CD1c-positive myeloid dendritic cell (primary cell): ENCODE measurements around the gene PPT2.
A peak's percentile ranks its signal among the peaks of the same experiment; 100 is the strongest.
"Not testable (repeated sequence)": the region's sequence is repeated elsewhere in the genome, so short reads cannot be mapped to it uniquely, and the experiment has no call there.

Experiments
- DNase-seq: peaks from one replicate; pipeline ENCODE4 v3.0.0-alpha.2; 2016; ENCODE audit errors: extremely low spot score

The PPT2 gene

DNA sequence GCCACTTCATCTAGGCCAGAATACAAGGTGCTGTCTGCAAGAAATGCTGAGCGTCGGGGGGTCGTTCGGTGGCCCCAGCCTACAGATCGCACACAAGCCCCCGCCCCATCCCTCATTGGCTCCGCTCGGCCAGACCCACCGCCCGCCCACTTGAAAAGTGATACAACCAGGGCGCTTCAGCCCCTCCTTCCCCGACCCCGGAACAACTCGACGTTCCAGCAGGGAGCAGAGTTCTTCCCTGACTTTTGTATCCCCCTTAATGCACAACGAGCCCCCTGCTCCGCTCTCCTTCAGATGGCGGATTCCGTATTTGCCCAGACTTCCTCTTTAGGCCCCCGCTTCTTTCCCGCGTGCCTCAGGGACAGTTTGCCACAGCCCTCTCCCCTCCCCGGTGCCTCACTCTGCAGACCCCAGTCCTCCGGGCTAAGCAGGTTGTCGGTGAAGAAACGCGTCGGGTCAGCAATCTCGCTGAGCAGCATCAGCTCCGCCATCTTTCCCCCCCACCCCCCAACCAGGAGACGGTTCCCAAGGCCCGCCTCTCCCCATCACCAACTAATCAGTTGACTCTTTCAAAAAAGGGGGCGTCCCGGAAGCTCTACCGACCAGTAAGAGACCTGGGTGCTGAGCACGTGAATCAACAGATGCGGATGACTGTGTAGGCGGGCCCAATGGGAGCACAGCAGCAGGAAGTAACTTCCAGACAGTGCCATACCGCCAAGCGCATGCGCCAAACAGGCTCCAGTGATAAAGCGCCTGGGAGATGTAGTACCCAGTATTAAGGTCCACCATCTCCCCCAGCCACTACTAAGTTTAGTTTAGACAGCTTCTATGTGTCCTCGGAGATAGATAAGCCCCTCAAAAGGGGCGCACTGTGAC lies 26.0 kb upstream of the PPT2 start, which contains the start of gene ATF6B:
TSS of gene ATF6B (minus strand) at position 530 of the 876 bp plus-strand sequence. CDS start at position 491, 39 bp downstream.
- DNase-seq, result peak; percentile 100

DNA sequence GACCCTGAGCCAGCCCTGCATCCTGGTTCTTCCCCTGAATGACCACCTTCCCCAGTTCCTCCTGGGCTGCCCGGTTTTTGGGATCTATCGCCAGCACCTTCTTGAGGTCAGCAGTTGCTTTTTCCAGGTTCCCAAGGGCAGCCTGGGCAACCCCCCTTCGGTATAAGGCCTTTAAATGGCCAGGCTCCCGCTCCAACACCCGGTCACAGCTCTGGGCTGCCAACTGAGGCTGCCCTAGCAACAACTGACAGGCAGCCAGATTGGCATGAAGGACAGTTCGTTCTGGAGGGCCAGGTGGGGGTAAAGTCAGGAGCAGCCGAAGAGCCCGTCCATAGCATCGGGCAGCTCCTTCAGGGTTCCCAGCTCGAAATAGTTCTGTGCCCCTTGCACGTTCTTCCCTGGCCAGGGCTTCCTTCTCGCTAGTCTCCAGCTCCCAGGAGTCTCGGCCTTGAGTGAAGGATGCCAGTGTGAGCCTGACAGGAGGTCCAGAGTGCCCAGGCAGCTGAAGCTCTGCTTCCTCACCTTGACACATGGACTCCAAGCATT lies 25.1 kb upstream of the PPT2 start:
- DNase-seq, result no peak

DNA sequence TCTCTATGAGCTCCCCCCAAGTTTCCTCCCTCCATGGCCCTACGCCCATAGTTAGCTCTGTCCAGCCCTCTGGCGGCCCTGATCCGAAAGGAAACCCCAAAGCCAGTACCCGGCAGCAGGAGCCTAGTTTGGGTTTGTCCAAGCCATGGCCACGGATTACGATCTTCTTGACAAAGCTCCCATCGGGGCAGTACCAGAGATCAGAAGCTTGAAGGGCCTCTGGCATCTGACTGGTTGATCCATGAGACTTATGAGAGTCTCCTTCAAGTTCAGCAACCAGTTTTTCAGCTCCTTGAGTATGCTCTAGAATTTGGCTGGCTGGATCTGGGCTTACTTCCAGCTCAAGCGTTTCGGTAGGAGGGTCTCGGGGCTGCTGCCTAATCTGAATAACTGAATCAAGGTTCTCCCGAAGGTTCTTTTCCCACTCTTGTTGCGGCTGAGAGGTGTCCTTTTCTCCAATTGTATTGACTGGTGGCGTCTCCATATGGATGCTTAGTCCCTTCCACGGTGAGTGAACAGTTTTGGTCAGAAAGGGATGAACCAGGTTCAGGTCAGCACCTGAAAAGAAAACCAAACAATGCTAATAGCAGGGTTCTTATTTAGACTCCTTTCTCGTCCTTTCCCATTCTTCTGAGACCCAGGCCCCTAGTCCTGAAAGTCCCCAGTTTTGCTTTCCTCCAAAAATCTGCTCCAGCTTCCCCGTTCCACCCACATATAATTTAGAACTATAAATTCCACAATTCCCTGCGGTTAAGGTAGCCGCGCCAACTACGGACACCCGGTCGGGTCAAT lies 24.4 kb upstream of the PPT2 start:
- no peak for DNase-seq

GRCh38 chr6:32131439-32131948 lies 22.4 kb upstream of the PPT2 start:
- DNase-seq, result no peak

DNA sequence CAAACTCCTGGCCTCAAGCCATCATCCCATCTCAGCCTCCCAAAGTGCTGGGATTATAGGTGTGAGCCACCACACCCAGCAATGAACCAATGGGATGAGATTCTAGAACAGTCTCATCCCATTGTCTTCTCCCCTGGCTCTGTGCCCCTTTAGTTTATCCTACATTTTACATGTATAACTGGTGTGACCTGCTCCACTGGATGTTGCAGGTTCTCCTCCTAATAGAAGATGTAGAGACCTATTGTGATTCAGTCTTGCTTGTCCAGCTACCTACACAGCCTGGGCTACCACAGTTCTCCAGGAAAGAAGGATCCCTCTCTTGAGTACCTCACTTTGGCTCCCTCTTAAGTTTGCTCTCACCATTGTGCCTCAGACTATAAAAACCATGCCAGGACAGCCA lies 21.8 kb upstream of the PPT2 start:
- no peak for DNase-seq

GRCh38 chr6:32133786-32134185 lies 20.2 kb upstream of the PPT2 start:
- DNase-seq, result no peak

DNA sequence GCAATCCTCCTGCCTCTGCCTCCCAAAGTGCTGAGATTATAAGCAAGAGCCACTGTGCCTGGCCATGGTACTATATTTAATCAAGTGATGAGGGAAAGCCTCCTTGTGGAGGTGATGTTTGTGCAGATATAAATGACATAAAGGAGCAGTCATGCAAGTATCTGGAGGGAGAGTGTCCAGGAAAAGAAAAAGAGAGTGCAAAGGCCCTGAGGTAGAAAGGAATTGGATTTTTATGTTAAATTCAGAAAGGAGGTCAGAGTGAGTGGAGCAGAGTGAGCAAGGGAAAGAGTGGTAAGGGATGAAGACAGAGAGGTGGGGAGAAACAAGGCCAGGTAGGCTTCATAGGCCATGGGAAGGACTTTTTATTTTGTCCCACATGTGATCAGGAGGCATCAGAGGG lies 16.5 kb upstream of the PPT2 start:
- no peak for DNase-seq

GRCh38 chr6:32139590-32139989 lies 14.4 kb upstream of the PPT2 start:
- no peak for DNase-seq

DNA sequence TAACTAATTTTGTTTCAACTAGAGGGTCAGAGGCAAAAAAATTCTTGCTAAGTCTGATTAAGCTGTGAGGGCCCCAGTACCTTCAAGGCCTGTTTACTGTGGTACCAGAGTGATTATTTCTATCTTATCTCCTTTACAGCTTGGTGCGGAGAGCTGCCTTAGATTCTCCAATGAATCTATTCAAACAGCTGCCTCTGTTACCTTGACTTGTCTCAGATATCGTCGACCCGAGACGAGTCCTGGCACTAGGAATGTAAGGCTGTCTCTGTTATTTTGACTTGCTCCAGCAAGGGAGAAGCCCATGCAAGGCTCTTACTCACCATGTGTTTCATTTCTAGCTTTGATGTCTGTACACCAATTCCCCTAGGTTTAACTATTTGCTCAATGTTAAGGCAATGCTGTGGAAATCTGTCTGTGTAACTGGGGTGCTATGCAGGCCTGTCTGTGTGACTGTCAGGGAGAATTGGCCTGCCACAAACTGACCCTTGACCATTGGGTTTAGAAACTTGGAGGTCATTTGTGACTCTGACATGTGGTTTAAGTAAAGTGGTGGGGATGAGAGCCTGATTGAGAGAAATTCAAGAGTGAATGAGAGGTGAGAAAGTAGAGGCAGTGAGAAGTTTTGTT lies 13.4 kb upstream of the PPT2 start:
- DNase-seq, result no peak

DNA sequence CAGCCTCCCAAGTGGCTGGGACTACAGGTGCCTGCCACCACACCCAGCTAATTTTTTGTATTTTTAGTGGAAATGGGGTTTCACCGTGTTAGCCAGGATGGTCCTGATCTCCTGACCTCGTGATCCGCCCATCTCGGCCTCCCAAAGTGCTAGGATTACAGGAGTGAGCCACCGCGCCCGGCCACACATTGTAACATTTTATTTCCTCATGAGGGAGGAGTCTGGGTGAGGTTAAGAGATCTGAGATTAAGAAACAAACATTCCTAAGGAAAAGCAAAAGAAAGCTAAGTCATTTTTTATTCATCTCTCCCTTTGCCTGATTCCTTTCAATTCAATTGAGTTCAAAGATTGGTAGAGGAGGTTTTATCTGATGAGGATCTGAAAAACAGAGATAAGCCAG lies 9.7 kb upstream of the PPT2 start:
- not testable (repeated sequence) for DNase-seq

DNA sequence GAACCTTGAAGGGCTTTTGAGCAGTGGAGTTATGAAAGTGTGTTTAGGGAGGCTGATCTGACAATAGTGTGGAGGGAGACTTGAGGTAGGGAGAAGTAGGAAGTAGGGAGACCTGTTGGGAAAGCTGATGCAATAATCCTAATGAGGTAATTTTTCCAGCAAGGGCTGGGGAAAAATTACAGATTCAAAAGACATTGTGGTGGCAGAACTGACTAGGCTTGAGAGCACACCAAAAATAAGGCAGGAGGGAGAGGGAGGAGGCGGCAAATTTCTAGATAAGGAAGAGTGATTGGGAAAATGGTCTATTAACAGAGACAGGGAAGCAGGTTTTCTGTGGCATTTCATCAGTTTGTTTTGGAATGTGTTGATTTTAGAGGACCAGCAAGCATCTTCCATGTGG lies 7.7 kb upstream of the PPT2 start:
- DNase-seq, result no peak

DNA sequence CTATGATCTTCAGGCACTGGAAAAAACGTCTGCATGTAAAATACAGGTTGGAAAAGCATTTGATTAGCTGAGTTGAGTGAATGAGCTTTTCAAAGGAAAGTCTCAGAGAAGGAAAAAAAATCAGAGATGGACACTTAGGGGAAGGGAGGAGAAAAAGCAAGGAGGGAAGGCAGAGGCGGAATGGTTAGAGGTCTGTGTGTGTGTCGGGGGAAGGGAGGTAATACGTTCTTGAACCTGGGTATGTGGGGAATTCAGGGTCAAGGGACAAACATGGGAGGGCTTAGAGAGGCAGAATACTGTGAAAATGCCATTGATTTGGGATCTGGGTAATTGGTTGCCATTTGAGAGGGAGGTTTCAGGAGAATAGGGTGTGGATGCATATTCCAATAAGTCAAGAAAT lies 7.3 kb upstream of the PPT2 start:
- DNase-seq, result no peak

GRCh38 chr6:32147401-32148132 lies 6.4 kb upstream of the PPT2 start:
- DNase-seq, result no peak

GRCh38 chr6:32148289-32149091 lies 5.5 kb upstream of the PPT2 start:
- DNase-seq, result peak; percentile 84

GRCh38 chr6:32149092-32149755 lies 4.7 kb upstream of the PPT2 start:
- no peak for DNase-seq

GRCh38 chr6:32149932-32150870 lies 3.7 kb upstream of the PPT2 start:
- no peak for DNase-seq

GRCh38 chr6:32151181-32151862 lies 2.6 kb upstream of the PPT2 start:
- no peak for DNase-seq
